MM.1S (cell line): Measurements from ENCODE around the gene PRMT1.

Experiments used
- EZH2 ChIP-seq: fragments of 300-600 bp; sonication (generic); optimal IDR thresholded peaks from 2 replicates; pipeline ENCODE3; 2017; ENCODE audit warnings: low read depth, mild to moderate bottlenecking, antibody characterized with exemption, low read length, mixed read lengths
- TF ChIP-seq, protein P1 (sequence below): fragments of 300-600 bp; sonication (generic); IDR thresholded peaks from 2 replicates; pipeline ENCODE4 v1.5.1; 2016; ENCODE audit warnings: antibody characterized with exemption, low read length, mixed read lengths

DNA sequence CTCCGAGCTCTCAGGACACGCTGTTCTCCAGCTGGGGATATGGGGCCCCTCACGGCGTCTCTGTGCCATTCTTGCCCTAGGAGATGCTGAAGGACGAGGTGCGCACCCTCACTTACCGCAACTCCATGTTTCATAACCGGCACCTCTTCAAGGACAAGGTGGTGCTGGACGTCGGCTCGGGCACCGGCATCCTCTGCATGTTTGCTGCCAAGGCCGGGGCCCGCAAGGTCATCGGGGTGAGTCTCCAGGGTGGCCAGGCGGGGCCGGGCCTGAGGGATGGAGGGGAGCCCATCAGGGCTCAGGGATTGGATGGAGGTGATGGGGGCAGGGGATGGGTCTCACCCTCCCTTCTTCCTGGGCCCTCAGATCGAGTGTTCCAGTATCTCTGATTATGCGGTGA lies 4.8 kb downstream of the PRMT1 start:
- TF ChIP-seq, protein P1, sequence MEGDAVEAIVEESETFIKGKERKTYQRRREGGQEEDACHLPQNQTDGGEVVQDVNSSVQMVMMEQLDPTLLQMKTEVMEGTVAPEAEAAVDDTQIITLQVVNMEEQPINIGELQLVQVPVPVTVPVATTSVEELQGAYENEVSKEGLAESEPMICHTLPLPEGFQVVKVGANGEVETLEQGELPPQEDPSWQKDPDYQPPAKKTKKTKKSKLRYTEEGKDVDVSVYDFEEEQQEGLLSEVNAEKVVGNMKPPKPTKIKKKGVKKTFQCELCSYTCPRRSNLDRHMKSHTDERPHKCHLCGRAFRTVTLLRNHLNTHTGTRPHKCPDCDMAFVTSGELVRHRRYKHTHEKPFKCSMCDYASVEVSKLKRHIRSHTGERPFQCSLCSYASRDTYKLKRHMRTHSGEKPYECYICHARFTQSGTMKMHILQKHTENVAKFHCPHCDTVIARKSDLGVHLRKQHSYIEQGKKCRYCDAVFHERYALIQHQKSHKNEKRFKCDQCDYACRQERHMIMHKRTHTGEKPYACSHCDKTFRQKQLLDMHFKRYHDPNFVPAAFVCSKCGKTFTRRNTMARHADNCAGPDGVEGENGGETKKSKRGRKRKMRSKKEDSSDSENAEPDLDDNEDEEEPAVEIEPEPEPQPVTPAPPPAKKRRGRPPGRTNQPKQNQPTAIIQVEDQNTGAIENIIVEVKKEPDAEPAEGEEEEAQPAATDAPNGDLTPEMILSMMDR = no peak
- no peak for TF ChIP-seq EZH2
